ENCODE results near the gene MYO5B. TPM values are rescaled to one million over a fixed set of nuclear protein-coding genes. Genes with fewer than 3 reads are reported as not detected.

Gene MYO5B
- polyA plus RNA-seq, 1 experiment = 0.18 TPM

- POLR2A ChIA-PET = no interaction called here
- no peak for DNase-seq (ENCODE audit: low read depth)
- CTCF ChIA-PET = no interaction called here
- Histone ChIP-seq H3K27me3 (ENCODE audit: control insufficient read depth, insufficient read depth, low read length) (no peaks in the 10 kb centered on the region), H3K4me3 (ENCODE audit: low read depth, low read length) (no peak overlapping the region), H3K36me3 (ENCODE audit: control insufficient read depth, insufficient read depth, low read length) (no peaks in the 10 kb centered on the region)
- TF ChIP-seq CTCF (IDR thresholded peaks at IDR 0.05; ENCODE audit: insufficient read depth, low read depth, low read length) = no peak
Observed at GRCh38 chr18:50083708-50084107, 111.2 kb downstream of the MYO5B start.

DNA sequence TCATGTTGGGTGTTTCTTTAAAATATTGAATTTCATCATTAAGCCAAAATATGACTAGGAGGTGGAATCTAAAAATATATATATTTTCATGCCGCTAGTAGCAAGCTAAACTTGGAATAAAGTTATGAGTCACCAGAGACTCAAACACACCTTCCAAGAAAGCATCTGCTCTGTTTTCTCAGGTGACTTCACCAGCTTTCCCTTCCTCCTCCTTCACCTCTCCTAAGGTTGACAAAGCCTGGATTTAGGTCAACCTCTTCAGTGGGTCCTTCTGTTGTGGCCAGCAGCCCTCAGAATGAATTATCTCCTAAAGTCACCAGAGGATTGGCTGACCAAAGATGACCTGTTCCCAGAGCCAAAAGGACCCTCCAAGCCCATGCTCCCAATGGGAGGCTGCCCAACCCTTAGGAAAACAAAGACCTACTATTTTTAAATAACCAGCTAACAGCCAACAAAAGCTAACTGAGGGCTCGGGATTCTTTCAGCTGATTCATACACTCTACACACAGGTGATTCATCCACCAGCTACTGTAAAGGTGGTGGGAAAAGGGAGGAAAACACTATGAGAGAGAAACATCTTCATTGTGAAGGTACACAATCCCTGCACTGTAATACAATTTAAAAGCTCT, 113.9 kb downstream of the MYO5B start:
- H3K36me3 ChIP-seq (ENCODE audit: control insufficient read depth, insufficient read depth, low read length) = no peaks in the 10 kb centered on the region
- no peak for DNase-seq (ENCODE audit: low read depth)
- H3K27me3 ChIP-seq (ENCODE audit: control insufficient read depth, insufficient read depth, low read length) = no peaks in the 10 kb centered on the region
- TF ChIP-seq CTCF (IDR thresholded peaks at IDR 0.05; ENCODE audit: insufficient read depth, low read depth, low read length) = no peak
- H3K4me3 ChIP-seq (ENCODE audit: low read depth, low read length) = no peak overlapping the region
- POLR2A ChIA-PET = no interaction called here
- CTCF ChIA-PET = no interaction called here

GRCh38 chr18:50080316-50080715, 114.6 kb downstream of the MYO5B start:
- no peak overlapping the region for H3K4me3 ChIP-seq (ENCODE audit: low read depth, low read length)
- ChIA-PET POLR2A (no interaction called here), CTCF (no interaction called here)
- TF ChIP-seq CTCF (IDR thresholded peaks at IDR 0.05; ENCODE audit: insufficient read depth, low read depth, low read length) = no peak
- H3K27me3 ChIP-seq (ENCODE audit: control insufficient read depth, insufficient read depth, low read length) = no peaks in the 10 kb centered on the region
- no peak for DNase-seq (ENCODE audit: low read depth)
- no peaks in the 10 kb centered on the region for H3K36me3 ChIP-seq (ENCODE audit: control insufficient read depth, insufficient read depth, low read length)

DNA sequence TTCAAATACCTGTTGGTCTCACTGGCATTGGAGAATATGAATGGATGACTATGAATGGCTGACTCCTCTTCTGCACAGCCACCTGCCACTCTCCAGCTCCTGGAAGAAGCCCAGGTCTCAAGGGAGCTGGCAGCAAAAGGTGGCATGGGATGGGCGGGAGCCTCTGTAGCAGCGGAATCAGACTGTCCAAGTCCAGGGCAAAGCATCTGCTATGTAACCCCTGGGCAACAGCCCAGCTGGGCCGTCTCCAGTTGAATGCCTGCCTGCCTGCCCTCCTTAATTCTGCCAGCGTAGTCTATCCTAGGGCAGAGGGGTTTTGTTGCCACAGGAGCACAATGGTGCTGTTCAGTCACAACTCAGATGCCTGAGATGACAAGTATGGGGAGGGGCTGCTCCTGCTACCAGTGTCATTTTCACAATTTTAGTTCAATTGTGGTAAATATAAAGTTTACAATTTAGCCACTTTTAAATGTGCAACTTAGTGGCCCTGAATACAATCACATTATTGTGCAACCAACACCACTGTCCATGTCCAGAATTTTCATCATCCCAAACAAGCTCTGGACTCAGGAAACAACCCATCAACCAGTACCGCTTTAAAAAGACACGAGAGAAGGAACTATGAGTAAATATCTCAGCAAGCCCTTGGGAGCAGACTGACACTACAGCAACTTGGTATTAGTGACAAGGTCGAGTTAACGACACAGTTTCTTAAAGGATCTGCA, 115.2 kb downstream of the MYO5B start:
- no peak overlapping the region for H3K4me3 ChIP-seq (ENCODE audit: low read depth, low read length)
- TF ChIP-seq CTCF (IDR thresholded peaks at IDR 0.05; ENCODE audit: insufficient read depth, low read depth, low read length) = no peak
- ChIA-PET CTCF (no interaction called here), POLR2A (no interaction called here)
- no peak for DNase-seq (ENCODE audit: low read depth)
- H3K36me3 ChIP-seq (ENCODE audit: control insufficient read depth, insufficient read depth, low read length) = no peaks in the 10 kb centered on the region
- H3K27me3 ChIP-seq (ENCODE audit: control insufficient read depth, insufficient read depth, low read length) = no peaks in the 10 kb centered on the region

DNA sequence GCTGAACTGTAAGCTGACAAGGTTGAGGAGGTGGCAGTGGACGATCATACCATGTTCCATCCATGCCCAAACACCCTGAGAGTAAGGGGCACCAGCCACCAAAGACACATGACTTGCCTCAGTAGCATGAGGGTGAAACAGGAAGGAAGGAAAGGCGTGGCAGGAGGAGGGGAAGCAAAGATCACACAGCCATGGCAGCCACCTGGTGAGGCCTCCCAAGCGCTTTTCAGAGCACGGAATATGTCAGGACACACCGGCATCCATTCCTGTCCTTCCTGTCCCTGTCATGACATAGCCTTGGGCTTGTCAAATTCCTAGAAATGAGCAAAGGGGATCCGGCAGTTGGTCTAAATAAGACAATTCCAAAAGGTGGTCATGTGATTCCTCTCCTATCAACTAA, 118.7 kb downstream of the MYO5B start:
- no peaks in the 10 kb centered on the region for H3K27me3 ChIP-seq (ENCODE audit: control insufficient read depth, insufficient read depth, low read length)
- no peak for TF ChIP-seq CTCF (IDR thresholded peaks at IDR 0.05; ENCODE audit: insufficient read depth, low read depth, low read length)
- H3K36me3 ChIP-seq (ENCODE audit: control insufficient read depth, insufficient read depth, low read length) = no peaks in the 10 kb centered on the region
- ChIA-PET POLR2A (no interaction called here), CTCF (interaction anchor here (0.9 kb wide), 1 partner anchor 12 kb away, joined by 4 read pairs; no protein-coding TSS in a partner anchor)
- DNase-seq (ENCODE audit: low read depth) = no peak
- H3K4me3 ChIP-seq (ENCODE audit: low read depth, low read length) = no peak overlapping the region
